GM21367 (cell line): Measurements from ENCODE around the gene SFRP5.

Source experiments
- ATAC-seq: cut with Tn5 transposase; IDR thresholded peaks from one replicate; pipeline ENCODE4 v1.9.1; 2021; ENCODE audit not compliant: unreplicated experiment

The SFRP5 gene, protein sequence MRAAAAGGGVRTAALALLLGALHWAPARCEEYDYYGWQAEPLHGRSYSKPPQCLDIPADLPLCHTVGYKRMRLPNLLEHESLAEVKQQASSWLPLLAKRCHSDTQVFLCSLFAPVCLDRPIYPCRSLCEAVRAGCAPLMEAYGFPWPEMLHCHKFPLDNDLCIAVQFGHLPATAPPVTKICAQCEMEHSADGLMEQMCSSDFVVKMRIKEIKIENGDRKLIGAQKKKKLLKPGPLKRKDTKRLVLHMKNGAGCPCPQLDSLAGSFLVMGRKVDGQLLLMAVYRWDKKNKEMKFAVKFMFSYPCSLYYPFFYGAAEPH

DNA sequence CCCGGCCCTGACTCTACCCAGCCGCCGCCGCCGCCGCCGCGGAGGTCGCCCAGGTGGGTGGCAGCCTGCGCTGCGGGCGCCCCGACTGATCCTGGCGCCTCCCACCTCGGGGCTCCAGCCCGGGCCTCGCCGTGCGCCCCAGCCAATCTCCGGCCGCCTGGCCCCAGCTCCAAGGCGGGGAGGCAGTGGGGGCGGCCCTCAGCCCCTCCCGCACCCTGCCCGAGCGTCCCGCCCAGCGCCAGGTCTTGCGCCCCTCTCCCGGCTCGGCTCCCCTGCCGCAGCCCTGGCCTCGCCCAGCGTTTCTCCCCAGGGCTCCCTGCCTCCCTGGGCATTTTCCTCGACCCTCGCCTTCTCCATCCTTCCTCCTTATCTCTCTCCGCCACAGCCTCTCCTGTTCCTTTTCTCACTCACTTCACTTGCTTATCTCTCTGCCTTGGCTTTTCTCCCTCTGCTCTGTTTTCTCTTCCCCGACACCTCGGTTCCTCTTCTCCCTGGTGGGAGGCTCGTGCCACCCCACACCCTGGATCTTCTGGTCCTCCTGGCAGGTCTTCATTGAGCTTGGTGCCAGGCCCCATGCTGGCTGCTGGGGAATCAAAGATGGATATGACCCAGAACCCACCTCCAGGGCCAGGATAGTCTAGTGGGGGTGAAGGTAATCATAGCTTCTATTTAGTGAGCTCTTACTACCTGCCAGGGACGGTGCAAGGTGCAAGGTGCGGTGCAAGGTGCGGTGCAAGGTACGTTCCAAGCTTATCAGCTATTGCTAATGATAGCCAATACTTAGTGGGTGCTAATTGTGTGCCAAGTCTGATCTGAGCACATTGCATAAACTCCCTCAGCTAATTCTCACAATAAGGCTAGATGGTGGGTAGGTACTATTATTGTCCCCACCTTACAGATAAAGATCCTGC lies at the start of gene SFRP5:
SFRP5 (minus strand) TSS at position 87 of the 911 bp plus-strand sequence. CDS start 166 bp downstream, outside the sequence.
- no peak for ATAC-seq

DNA sequence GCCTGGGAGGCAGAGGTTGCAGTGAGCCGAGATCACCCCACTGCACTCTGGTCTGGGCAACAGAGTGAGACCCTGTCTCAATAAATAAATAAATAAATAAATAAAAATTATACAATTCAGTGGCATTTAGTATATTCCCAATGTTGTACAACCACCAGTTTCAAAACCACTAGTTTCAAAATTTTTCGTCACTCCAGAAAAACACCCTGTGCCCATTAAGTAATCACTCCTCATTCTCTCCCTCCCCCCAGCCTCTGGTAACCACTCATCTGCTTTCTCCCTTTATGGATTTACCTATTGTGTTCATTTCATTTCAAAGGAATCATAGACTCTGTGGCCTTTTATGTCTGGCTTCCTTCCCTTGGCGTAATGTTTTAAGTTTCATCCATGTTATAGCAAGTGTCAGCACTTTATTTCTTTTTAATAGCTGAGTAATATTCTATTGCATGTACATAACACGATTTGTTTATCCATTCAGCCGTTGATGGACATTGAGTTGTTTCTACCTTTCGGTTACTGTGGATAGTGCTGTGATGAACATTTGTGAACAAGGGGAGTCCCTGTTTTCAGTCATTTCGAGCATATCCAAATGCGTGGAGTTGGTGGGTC lies 48.4 kb upstream of the SFRP5 start:
- ATAC-seq, result no peak

DNA sequence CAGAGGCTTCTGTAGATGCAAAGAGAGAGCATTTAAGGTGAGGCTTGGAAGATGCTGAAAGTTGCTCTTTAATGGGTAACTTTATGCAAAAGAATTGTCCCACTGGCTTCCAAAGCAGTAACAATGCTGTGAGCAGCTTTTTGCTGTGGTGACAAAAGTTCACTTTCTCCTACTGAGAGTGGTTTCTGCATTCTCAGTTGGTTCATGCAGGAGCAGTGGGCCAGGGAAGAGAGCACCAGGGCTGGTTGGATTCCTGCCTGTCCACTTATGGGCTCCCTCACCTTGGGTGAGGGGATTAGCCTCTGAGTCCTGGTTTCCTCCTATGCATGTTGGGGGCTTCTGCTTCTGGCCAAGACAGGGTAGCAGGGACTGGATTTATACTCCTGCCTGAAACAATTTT lies 46.8 kb upstream of the SFRP5 start:
- no peak for ATAC-seq

DNA sequence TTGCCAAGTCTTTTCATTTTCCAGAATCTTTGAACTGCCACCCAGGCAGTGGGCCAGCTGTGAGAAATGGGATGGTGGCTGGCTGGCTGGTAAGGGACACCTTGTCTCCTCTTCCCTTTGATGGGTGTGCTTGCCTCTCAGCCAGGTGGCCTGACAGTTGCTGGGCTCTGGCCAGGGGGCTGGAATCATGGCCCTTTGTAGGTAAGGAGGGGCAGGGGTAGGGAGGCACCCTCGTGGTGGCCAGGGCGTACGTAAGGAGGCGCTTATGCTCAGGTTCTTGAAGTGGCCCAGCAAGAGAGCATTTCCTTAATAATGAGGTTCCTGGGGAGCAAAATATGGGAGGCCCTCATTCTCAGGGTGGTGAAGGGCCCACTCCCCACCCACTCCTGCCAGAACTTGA lies 44.8 kb upstream of the SFRP5 start:
- ATAC-seq, result no peak

DNA sequence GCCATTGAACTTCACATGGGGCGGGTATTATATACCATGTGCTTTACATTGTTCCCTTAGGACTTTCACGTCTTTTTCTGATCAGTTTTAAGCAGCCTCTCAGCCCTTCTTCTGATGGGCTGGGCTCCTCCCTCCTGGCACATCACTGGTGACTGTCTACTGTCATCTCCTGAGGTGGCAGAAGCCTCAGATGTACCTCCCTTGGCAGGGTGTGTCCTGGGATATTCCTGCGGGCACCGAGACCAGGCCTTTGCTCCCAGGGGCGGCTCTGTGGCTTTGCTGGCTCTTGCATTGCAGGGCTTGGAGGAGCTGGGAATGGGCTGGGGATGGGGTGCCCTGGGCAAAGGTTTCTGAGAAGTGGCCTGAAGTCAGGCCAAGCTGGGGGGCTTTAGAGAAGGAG lies 43.2 kb upstream of the SFRP5 start:
- no peak for ATAC-seq

DNA sequence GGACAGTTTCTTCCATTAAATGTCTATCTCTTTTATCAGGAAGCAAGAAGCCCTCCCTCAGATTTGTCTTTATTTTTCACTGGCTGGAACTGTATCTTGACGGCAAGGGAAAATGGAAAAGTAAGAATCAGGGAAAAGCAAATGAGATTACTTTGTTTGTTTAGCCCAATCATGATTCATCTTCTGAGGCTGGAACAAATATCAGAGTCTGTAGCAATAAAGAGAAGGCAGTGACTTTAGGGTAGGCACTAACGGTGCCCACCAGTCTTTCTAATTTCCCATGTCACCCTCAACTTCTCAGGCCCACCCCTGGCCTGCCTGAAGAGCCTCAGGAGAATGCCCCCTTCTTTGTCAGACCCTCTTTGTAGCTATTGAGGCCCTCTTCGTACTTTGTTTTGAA lies 41.5 kb upstream of the SFRP5 start:
- no peak for ATAC-seq

DNA sequence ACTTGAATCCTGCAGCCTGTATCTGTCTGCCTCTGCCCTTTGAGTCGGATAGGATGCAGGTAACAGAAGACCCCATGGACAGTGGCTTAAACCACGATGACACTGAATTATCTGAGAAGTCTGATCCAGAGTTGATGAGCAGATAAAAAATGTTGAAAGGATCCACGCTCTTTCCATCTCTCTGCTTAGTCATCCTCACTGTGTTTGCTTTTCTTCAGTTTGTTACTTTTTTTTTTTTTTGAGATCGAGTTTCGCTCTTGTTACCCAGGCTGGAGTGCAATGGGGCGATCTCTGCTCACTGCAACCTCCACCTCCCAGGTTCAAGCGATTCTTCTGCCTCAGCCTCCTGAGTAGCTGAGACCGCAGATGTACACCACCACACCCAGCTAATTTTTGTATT lies 40.9 kb upstream of the SFRP5 start:
- no peak for ATAC-seq

DNA sequence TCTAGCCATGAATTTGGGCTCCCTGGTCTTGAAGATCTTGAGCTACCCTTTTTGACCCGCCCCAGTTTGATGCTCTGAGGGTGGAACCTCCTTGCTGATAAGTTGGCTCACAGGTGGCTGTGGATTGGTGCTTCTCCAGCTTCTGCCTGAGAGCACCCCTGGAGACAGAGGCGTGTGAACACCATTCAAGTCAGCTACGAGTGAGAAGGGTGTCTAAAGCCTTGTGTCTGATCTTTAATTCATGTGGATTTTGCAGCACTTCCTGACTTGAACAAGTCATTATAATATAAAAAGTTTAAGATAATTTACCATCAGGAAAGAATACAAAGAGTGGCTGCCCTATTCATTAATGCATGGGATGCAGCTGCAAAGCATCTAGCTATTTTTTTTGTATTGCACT lies 40.2 kb upstream of the SFRP5 start:
- ATAC-seq, result no peak

DNA sequence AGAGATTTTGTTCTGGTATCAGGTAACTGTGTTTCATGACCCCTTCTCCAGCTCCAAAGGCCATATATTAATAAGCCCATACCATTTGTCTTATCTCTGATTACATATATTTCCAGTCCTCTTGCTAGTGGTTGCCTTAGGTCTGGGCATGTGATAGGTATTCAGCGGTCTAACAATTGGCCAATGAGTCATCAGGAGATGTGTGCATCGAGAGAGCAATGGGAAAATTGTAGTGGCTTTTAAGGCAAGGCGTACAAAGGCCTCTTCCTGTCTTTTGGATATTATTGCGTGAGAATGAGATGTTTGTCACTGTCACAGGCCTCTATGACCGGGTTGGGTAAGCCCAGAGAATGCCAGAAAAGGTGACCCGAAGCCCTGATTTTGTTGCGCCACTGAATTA lies 38.6 kb upstream of the SFRP5 start:
- ATAC-seq, result no peak

DNA sequence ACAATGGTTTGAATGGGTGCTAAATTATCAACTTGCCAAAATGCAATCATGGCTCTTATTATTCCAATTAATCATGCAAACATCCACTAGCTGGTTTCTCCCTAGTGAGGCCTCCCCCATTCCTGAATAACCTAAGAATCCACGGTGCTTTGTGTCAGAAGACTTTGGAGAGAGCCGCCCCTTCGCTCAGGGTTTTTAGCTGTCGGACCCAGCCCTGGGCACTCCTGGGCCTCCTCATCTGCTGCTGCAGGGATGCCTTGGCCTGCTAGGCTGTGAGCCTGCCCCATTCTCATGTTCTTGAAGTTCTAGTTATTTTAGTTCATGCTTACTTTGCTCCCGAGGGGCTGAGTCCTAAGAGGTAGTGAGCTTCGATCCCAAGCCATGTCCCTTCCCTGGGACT lies 34.1 kb upstream of the SFRP5 start:
- ATAC-seq, result no peak

DNA sequence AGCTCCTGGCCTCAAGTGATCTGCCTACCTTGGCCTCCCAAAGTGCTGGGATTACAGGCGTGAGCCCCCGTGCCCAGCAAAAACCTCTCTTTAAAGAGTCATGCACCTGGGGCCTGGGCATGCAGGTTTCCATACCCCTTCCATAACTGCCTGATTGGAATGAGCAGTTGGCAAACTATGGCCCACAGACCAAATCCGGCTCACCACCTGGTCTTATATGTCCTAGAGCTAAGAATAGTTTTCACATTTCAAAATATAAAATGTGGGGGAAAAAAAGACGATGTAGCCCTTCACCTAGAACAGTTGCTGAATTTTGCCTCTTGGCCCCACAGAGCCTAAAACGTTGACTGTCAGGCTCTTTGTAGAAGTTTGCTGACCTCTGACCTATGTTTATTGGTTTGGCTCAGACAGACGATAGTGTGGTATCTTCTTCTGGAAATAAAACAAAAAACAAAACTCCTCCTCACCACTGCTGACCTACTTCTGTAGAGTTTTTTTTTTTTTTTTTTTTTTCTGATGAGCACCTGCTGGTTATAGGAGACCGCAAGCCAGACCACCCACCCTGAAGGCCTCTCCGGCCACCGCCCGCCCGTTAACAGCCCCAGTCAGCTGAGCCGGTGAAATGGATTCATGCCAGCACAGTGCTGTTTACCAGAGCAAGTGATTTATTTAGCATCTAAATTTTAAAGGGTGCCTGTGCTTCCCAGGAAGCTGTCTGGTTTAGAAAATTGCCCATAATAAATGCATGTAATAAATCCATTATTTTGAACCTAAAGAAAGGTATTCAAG lies 33.5 kb upstream of the SFRP5 start:
- ATAC-seq, result no peak

DNA sequence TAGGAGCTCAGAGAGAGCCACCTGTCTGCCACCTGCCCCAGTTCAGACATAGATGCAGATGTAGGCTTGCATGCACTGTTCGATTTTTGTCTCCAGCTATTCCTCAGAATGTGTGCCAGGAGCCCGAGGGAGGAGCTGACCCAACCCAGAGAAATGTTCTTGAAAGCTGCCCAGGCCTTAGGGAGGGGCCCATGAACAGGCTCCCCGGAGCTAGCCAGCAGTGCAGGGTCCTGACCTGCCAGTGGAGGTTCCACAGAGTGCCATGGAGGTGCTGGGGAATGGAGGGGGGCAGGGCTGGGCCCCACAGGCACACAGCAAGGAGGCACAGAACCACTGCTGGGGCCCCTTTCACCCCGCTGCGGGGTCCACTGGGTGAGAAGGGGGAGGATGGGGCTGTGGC lies 29.6 kb upstream of the SFRP5 start:
- ATAC-seq, result no peak

DNA sequence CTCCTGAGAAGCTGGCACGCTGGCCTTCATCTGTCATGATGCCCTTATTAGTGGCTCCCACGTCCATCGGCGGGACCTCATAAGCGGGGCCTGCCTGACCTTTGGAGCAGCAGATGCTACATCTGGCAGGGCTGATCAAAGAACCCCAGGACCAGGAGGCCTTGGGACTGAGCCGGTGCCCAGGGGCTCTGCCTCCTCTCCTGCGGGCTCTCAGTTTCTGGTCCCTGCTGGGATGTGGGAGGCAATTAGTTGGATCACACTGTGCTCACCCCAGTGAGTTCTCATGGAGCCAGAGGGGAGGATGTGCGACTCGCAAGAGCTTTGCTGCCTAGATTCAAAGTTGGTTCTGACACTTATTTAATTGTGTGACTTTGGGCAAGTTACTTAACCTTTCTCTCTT lies 28.7 kb upstream of the SFRP5 start:
- ATAC-seq, result no peak

DNA sequence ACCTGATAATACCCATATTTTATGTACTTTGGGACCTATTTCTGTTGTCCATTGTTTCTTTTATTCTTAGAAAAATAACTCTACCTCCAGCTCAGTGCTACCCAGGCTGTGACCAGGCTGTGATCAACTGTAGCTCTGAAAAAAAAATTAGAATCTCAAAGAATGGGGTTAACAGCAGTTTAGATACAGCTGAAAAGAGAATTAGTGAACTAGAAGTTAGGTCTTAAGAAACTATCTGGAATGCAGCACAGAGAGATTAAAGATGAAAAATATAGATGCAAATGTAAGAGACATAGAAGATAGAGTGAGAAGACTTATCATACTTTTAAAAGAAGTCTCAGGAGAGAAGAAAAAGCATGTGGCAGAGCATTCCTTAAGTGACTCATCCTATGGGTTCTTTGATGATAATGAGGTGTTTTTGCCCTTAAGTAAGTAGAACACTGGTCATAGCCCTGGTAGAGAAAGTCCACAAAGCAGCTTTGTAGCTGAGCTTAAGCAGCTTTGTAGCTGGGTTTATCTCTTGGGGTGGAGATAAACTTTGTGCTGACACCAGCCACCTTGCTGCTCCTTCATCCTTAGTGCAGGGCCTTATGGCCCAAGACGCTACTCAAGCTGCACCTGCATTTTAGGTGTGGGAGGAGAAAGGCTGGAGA lies 27.3 kb upstream of the SFRP5 start:
- ATAC-seq, result no peak

DNA sequence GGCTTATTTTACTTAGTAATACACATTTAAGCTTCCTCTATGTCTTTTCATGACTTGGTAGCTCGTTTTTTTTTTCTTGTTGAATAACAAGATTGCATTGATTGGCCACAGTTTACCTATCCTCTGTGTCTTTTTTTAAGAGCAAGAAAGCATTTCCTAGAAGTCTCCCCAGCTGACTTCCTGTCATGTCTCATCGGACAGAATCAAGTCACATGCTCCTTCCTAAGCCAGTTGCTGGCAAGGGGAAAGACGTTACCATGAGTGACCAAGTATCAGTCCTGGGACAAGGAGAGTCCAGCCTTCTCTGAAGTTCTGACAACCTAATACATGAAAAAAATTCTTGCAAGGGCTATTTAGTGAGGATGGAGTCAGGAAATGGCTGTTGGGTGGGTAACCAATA lies 24.9 kb upstream of the SFRP5 start:
- ATAC-seq, result no peak

DNA sequence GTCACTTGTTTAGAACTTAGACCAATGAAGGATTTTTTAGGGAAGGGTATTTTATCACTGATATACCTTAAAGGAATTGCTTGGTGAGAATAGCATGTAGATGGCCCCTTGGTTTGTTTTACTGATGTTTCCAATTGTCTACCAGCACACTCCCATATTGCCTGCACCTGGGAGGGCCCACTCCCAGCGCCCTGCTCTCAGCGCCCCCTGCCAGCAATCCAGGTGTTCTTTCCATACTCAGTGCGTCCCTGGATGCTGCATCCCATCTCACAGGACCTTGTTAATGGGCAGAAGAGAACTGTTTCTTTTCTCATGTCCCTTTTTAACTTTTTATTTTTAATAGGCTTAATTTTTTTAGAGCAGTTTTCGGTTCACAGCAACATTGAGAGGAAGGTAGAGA lies 24.1 kb upstream of the SFRP5 start:
- no peak for ATAC-seq

DNA sequence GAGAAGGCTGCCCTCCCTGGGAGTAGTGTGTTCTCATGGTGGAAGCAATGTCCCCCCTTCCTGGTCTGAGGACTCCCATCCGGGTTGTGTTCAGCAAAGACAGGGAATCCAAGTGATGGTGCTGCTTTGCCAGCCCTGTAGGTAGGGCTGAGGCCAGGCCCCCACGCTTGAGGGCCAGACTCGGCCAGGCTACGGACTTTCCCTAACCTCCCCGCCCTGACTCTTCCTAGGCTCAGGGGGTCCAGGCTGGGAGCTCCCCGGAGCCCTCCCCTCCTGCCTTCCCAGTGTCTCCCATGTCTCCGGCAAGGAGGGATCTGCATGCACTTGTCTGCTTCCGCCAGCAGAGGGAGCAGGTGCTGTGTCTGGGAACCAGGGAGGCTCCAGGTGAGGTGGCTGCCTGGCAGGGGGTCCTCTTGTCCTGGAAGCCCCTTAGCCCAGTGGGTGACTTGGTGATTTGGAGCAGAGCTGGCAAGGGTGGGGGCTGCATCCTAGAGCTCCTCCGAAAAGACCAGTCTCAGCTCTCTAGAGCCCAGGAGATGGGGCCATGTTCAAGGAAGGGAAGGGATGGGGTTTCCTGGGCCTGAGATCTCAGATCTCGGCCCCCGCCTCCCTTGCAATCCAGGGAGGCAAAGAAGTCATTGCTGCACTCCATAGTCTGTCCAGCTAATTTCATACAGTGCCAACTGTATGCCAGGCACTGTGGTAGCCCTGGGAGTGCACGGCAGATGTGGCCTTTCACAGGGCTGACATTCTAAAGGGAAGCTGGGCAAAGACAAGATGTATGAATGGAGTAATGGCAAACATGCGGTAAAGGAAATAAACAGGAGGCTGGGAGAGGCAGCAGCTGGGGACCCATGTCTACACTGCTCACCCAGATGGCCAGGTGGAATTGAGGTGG lies 20.3 kb upstream of the SFRP5 start:
- ATAC-seq, result no peak

DNA sequence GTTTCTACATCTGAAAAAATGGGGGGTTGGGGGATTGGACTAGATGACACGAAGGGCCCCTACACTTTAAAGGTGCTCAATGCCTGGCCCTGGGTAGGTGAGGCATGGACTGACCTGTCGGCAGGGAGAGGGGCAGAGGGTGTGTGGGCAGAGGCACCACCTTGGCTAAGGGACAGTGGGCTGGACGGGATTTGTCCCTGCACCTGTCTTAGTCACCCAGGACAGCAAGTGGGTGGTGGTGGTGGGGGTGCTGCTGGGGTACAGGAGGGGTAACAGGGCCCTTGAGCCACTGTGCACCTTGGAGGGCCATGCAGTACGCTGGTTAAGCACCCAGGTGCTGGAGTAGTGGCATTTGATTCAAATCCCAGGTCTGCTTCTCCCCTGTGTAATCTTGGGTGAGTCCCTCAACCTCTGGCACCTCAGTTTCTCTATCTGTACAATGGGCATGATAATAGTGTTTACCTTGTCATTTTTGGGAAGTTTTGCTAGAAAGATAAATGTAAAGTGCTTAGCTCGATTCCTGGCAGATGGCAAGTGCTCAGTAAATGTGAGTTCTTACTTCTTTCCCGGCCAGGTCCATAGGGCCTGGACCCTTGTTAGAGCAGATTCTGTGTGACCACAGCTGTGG lies 18.1 kb upstream of the SFRP5 start:
- no peak for ATAC-seq
